Neural cell (in vitro differentiated cells): ENCODE results near the gene B4GALT1. TPM values are rescaled to one million over a fixed set of nuclear protein-coding genes. Genes with fewer than 3 reads are reported as not detected.

ENCODE experiments used
- H2AFZ ChIP-seq: fragments of 200-600, 300-800 bp; sonication (generic), shearing (Covaris generic); 2 replicates; pipeline ENCODE4 v1.6.0; 2014; ENCODE audit warnings: low read depth, mild to moderate bottlenecking, antibody characterized with exemption, low read length, moderate library complexity
- H3F3A ChIP-seq: fragments of 200-600 bp; shearing (Covaris generic); 2 replicates; pipeline ENCODE4 v1.6.1; 2016; ENCODE audit warnings: mild to moderate bottlenecking, moderate library complexity, mixed read lengths, antibody characterized with exemption, low read length; ENCODE audit not compliant: insufficient read depth, poor library complexity, severe bottlenecking
- H3K27ac ChIP-seq: fragments of 200-600, 300-800 bp; sonication (generic), shearing (Covaris generic); 2 replicates; pipeline ENCODE4 v1.5.1; 2014; ENCODE audit warnings: mild to moderate bottlenecking, low read length, moderate library complexity
- H3K27me3 ChIP-seq: fragments of 300-800, 200-600 bp; sonication (generic), shearing (Covaris generic); 2 replicates; pipeline ENCODE4 v1.6.0; 2014; ENCODE audit warnings: mild to moderate bottlenecking, low read depth, low read length, moderate library complexity; ENCODE audit not compliant: insufficient read depth
- H3K36me3 ChIP-seq: fragments of 300-800, 200-600 bp; sonication (generic), shearing (Covaris generic); 2 replicates; pipeline ENCODE4 v1.5.1; 2014; ENCODE audit warnings: mild to moderate bottlenecking, antibody characterized with exemption, low read length, moderate library complexity; ENCODE audit not compliant: insufficient read depth
- H3K4me2 ChIP-seq: fragments of 300-800, 200-600 bp; sonication (generic), shearing (Covaris generic); 2 replicates; pipeline ENCODE4 v1.6.0; 2014; ENCODE audit warnings: mild to moderate bottlenecking, low read length
- H3K4me3 ChIP-seq: fragments of 300-800, 200-600 bp; sonication (generic), shearing (Covaris generic); 2 replicates; pipeline ENCODE4 v1.5.1; 2014; ENCODE audit warnings: mild to moderate bottlenecking, low read length, moderate library complexity
- H3K79me2 ChIP-seq: fragments of 200-600 bp; shearing (Covaris generic); replicated peaks from 2 replicates; pipeline ENCODE4 v1.6.0; 2014; ENCODE audit warnings: mild to moderate bottlenecking, low read length, moderate library complexity; ENCODE audit not compliant: insufficient read depth
- H3K9ac ChIP-seq: fragments of 300-800, 200-600 bp; sonication (generic), shearing (Covaris generic); 2 replicates; pipeline ENCODE4 v1.6.1; 2016; ENCODE audit warnings: mild to moderate bottlenecking, low read length, mixed read lengths
- H3K9me2 ChIP-seq: fragments of 200-600 bp; shearing (Covaris generic); 2 replicates; pipeline ENCODE4 v1.6.1; 2016; ENCODE audit warnings: mild to moderate bottlenecking, low read length, mixed read lengths; ENCODE audit not compliant: insufficient read depth
- H3K9me3 ChIP-seq: fragments of 200-600, 300-800 bp; sonication (generic), shearing (Covaris generic); 2 replicates; pipeline ENCODE4 v1.6.1; 2016; ENCODE audit warnings: mild to moderate bottlenecking, mixed run types, low read length, moderate library complexity, mixed read lengths
- H4K20me1 ChIP-seq: fragments of 200-600 bp; shearing (Covaris generic); 2 replicates; pipeline ENCODE4 v1.6.1; 2016; ENCODE audit warnings: mild to moderate bottlenecking, mixed run types; ENCODE audit not compliant: insufficient read depth
- EP300 ChIP-seq: fragments of 450-650 bp; conservative IDR thresholded peaks from 2 replicates; pipeline ENCODE4 v1.6.1; 2014; ENCODE audit warnings: antibody characterized with exemption, mild to moderate bottlenecking, moderate library complexity; ENCODE audit not compliant: poor library complexity, severe bottlenecking
- EZH2 ChIP-seq: fragments of 200-600, 300-800 bp; shearing (Covaris generic), sonication (generic); IDR thresholded peaks from 2 replicates; pipeline ENCODE4 v1.6.1; 2014; ENCODE audit warnings: antibody characterized with exemption, low read length, borderline replicate concordance, mild to moderate bottlenecking; ENCODE audit not compliant: insufficient read depth, poor library complexity, severe bottlenecking
- MXI1 ChIP-seq: fragments of 450-650 bp; conservative IDR thresholded peaks from 2 replicates; pipeline ENCODE4 v1.6.1; 2014; ENCODE audit warnings: antibody characterized with exemption, mild to moderate bottlenecking; ENCODE audit not compliant: poor library complexity, severe bottlenecking
- POLR2AphosphoS5 ChIP-seq: IDR thresholded peaks from 2 replicates; pipeline ENCODE4 v1.6.1; 2012
- RAD21 ChIP-seq: fragments of 450-650 bp; conservative IDR thresholded peaks from 2 replicates; pipeline ENCODE4 v1.6.1; 2014; ENCODE audit warnings: antibody characterized with exemption, mild to moderate bottlenecking, moderate library complexity
- REST ChIP-seq: IDR thresholded peaks from 2 replicates; pipeline ENCODE4 v1.6.1; 2012; ENCODE audit warnings: borderline replicate concordance
- SMC3 ChIP-seq: fragments of 450-650 bp; conservative IDR thresholded peaks from 2 replicates; pipeline ENCODE4 v1.6.1; 2014; ENCODE audit warnings: antibody characterized with exemption, mild to moderate bottlenecking, moderate library complexity; ENCODE audit not compliant: poor library complexity
- TAF1 ChIP-seq: IDR thresholded peaks from 2 replicates; pipeline ENCODE4 v1.6.1; 2012; ENCODE audit warnings: low read depth
- polyA plus RNA-seq: library from polyadenylated mRNA; depleted of rRNA; stranded (reverse); fragments of >200 nt; gene quantifications from 2 replicates; pipeline ENCODE4 v1.2.3, GENCODE V29; 2014
- TF ChIP-seq, protein P1 (sequence below): fragments of 450-650 bp; IDR thresholded peaks from 2 replicates; pipeline ENCODE4 v1.5.1; 2014; ENCODE audit warnings: antibody characterized with exemption, mild to moderate bottlenecking, moderate library complexity; ENCODE audit not compliant: poor library complexity, severe bottlenecking

Gene B4GALT1
- polyA plus RNA-seq, 1 donor from 2014 or later = 0.41 TPM

DNA sequence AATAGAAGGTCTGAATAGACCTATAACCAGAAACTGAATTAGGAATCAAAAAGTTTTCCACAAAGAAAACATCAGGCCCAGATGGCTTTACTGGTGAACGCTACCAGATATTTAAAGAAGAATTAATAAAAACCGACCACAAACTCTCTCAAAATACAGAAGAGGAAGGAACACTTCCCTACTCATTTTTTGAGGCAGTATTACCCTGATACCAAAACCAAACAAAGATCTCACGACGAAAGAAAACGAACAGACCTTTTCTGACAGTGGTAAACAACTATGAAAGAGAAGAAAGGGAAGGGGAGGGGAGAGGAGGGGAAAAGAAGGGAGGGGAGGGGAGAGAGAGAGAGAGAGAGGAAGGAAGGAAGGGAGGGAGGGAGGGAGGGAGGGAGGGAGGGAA is 13.5 kb downstream of the B4GALT1 start:
- Histone ChIP-seq H4K20me1 (no peaks in the 10 kb centered on the region), H3K4me3 (no peak overlapping the region), H3K36me3 (no peaks in the 10 kb centered on the region), H2AFZ (no peak overlapping the region), H3K79me2 (no peaks in the 10 kb centered on the region), H3K27me3 (no peaks in the 10 kb centered on the region), H3K9ac (no peak overlapping the region), H3F3A (no peaks in the 10 kb centered on the region), H3K4me2 (no peak overlapping the region), H3K27ac (no peak overlapping the region), H3K9me3 (no peaks in the 10 kb centered on the region), H3K9me2 (no peaks in the 10 kb centered on the region)
- no peak for TF ChIP-seq RAD21
- TF ChIP-seq EP300 = no peak
- TF ChIP-seq MXI1 = no peak
- TF ChIP-seq EZH2 = no peak
- TF ChIP-seq REST = no peak
- TF ChIP-seq, protein P1, sequence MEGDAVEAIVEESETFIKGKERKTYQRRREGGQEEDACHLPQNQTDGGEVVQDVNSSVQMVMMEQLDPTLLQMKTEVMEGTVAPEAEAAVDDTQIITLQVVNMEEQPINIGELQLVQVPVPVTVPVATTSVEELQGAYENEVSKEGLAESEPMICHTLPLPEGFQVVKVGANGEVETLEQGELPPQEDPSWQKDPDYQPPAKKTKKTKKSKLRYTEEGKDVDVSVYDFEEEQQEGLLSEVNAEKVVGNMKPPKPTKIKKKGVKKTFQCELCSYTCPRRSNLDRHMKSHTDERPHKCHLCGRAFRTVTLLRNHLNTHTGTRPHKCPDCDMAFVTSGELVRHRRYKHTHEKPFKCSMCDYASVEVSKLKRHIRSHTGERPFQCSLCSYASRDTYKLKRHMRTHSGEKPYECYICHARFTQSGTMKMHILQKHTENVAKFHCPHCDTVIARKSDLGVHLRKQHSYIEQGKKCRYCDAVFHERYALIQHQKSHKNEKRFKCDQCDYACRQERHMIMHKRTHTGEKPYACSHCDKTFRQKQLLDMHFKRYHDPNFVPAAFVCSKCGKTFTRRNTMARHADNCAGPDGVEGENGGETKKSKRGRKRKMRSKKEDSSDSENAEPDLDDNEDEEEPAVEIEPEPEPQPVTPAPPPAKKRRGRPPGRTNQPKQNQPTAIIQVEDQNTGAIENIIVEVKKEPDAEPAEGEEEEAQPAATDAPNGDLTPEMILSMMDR = no peak
- no peak for TF ChIP-seq POLR2AphosphoS5
- TF ChIP-seq TAF1 = no peak
- TF ChIP-seq SMC3 = no peak

DNA sequence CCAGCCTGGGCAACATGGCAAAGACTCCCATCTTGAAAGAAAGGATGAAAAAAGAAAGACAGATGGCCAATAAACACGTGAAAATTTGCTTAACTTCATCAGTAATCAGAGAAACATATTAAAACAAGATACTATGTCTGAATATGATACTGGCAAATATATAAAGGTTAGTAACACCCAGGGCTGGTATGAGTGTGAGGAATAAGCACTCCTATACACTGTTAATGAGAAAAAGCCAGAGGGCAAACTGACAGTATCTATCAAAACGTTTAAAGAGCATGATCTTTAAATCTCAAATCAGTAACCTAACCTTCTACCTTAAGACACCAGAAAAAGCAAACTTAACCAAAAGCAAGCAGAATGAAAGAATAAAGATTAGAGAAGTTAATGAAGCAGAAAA is 14.1 kb downstream of the B4GALT1 start:
- Histone ChIP-seq H3F3A (no peaks in the 10 kb centered on the region), H3K9ac (no peak overlapping the region), H3K79me2 (no peaks in the 10 kb centered on the region), H3K9me2 (no peaks in the 10 kb centered on the region), H3K4me3 (no peak overlapping the region), H3K9me3 (no peaks in the 10 kb centered on the region), H3K27ac (no peak overlapping the region), H2AFZ (no peak overlapping the region), H3K27me3 (no peaks in the 10 kb centered on the region), H3K4me2 (no peak overlapping the region), H4K20me1 (no peaks in the 10 kb centered on the region), H3K36me3 (no peaks in the 10 kb centered on the region)
- TF ChIP-seq EZH2 (no peak), TAF1 (no peak), MXI1 (no peak), SMC3 (no peak), POLR2AphosphoS5 (no peak), REST (no peak), RAD21 (no peak), EP300 (no peak)
- TF ChIP-seq, protein P1 = no peak
